ENCODE measurements around the gene BPIFB6.

GRCh38 chr20:32999603-33000250 is 31.7 kb upstream of the BPIFB6 start:
- TF ChIP-seq MAX (IDR thresholded peaks at IDR 0.05) (no peak), JUNB (IDR thresholded peaks at IDR 0.05) (no peak), CHD4 (IDR thresholded peaks at IDR 0.05; ENCODE audit: borderline replicate concordance) (no peak), HDAC2 (IDR thresholded peaks at IDR 0.05) (no peak), CHD2 (IDR thresholded peaks at IDR 0.05; ENCODE audit: low read length, partially characterized antibody) (no peak), JUN (IDR thresholded peaks at IDR 0.05) (no peak), CTCF (IDR thresholded peaks at IDR 0.05) (no peak), REST (IDR thresholded peaks at IDR 0.05) (no peak), POLR2A (IDR thresholded peaks at IDR 0.05; ENCODE audit: low read length) (no peak), POLR2AphosphoS2 (conservative IDR thresholded peaks at IDR 0.05; ENCODE audit: low read length) (no peak), HOXB13 (CRISPR knock-in tag; IDR thresholded peaks at IDR 0.05; ENCODE audit: low read depth) (no peak), NR3C1 (IDR thresholded peaks at IDR 0.05) (no peak), CBX2 (IDR thresholded peaks at IDR 0.05; ENCODE audit: borderline replicate concordance, low read depth) (no peak), ZNF302 (CRISPR knock-in tag; IDR thresholded peaks at IDR 0.05) (no peak)

All from A549 (cell line).